Central memory CD8-positive, alpha-beta T cell (primary cell): Measurements from ENCODE around the gene TCF7.

Source experiments
- ATAC-seq: fragments of 150-1000 bp; cut with Tn5 transposase; replicated peaks from 2 replicates; pipeline ENCODE4 v1.10.0; 2022; ENCODE audit warnings: mild to moderate bottlenecking, moderate FRiP score, moderate number of reproducible peaks; ENCODE audit not compliant: poor library complexity, severe bottlenecking; ENCODE audit errors: extremely low read depth
- DNase-seq, 2 donors: peaks; one replicate each; pipeline ENCODE4 v3.0.0; 2021; ENCODE audit warnings: low spot score in 2 of 2
- H3K27ac Mint-ChIP-seq: one replicate; pipeline ENCODE4 v1.8.0; 2022; ENCODE audit warnings: low read depth, mild to moderate bottlenecking, moderate library complexity, mixed read lengths
- H3K27me3 Mint-ChIP-seq: one replicate; pipeline ENCODE4 v1.8.0; 2022; ENCODE audit warnings: mixed read lengths
- H3K36me3 Mint-ChIP-seq: one replicate; pipeline ENCODE4 v1.8.0; 2022; ENCODE audit warnings: mild to moderate bottlenecking, moderate library complexity, mixed read lengths; ENCODE audit not compliant: insufficient read depth
- H3K4me1 Mint-ChIP-seq: one replicate; pipeline ENCODE4 v1.8.0; 2022; ENCODE audit warnings: mixed read lengths
- H3K4me3 Mint-ChIP-seq: one replicate; pipeline ENCODE4 v1.8.0; 2022; ENCODE audit warnings: mild to moderate bottlenecking, moderate library complexity, mixed read lengths
- H3K9me3 Mint-ChIP-seq: one replicate; pipeline ENCODE4 v1.8.0; 2022; ENCODE audit warnings: mixed read lengths

Gene TCF7

DNA sequence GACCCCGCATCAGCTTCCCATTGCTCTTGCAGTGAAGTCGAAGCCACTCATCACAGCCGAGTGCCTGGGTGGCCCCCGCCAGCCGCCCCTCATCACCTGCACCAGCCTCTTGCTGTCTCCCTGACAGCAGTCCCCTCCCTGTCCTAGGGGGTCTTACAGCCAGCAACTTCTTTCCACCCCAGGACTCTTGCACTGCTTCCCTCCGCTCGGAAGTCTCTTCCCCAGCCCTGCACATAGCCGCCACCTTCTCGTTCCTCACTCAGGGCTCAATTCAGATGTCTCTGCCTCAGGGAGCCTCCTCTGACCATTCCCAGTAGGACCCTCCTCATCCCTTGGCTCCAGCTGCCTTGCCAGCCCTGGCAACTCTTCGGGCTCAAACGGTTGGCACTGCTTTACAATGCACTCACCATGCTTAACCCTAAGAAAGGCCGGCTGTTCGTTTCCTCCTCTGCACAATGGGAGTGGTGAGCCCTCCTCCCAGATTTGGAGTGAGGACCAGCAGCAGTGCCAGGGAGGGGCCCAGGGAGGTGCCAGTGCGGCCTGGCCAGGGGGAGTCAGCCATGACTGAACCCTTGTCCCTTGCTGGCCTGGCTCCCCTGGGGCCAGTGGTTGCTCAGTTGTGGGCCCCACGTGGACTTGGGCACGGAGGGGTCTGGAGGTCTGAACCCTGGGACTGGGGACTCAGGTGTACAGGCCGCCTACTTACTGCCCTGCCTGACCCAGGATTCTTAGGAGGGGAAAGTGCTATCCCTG lies 6.1 kb downstream of the TCF7 start:
- no peaks in the 10 kb centered on the region for H3K27me3 Mint-ChIP-seq
- DNase-seq (no peak), ATAC-seq (no peak)
- H3K4me3 Mint-ChIP-seq = peak overlapping the region; percentile 88
- H3K4me1 Mint-ChIP-seq = peaks cover 76% of the 10 kb centered on the region
- peaks cover 82% of the 10 kb centered on the region for H3K36me3 Mint-ChIP-seq
- H3K27ac Mint-ChIP-seq = peak overlapping the region; percentile 98
- H3K9me3 Mint-ChIP-seq = no peaks in the 10 kb centered on the region

DNA sequence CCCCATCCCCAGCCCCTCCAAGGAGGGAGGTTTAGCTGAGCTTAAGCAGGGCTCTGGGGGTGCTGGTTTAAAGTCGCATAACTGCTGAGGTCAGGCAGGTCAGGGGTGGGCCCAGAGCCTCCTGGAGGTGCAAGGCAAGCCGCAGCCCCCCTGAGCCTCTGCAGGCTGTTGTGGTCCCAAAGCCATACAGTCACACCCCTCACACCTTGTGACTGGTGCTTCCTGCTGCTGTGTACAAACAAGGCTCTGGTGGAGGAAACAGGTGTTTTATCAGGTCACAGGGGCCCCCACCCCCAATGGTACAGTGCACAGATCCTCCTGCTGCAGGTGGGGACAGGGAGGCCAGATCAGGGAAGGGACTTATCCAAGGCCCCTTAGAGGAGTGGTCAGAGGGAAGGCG lies 8.0 kb downstream of the TCF7 start:
- H3K27ac Mint-ChIP-seq = peak overlapping the region; percentile 98
- H3K27me3 Mint-ChIP-seq = no peaks in the 10 kb centered on the region
- H3K9me3 Mint-ChIP-seq = no peaks in the 10 kb centered on the region
- peak overlapping the region; percentile 88 for H3K4me3 Mint-ChIP-seq
- DNase-seq (peak; percentile 63 to 77), ATAC-seq (peak; percentile 87)
- H3K36me3 Mint-ChIP-seq = peaks cover 75% of the 10 kb centered on the region
- peaks cover 84% of the 10 kb centered on the region for H3K4me1 Mint-ChIP-seq

DNA sequence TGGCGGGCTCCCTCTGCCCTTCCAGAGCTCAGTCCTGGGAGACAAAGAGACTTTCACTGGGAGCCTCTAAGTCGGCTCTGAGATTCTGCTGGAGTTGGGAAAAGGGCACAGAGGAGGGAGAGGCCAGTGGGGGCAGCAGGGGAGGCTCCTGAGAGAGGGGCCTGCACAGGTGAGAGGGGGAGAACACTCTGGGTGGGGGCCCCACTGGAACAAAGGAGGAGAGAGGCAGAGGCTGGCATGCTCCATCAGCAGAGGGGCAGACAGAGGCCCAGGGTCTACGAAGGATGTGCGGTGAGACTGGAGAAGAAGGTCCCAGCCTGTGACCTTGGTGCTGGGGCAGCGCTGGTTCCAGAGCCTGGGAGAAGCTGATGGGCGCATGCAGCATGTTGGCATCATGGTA lies 8.9 kb downstream of the TCF7 start:
- H3K4me1 Mint-ChIP-seq = peaks cover 85% of the 10 kb centered on the region
- peak overlapping the region; percentile 88 for H3K4me3 Mint-ChIP-seq
- ATAC-seq (no peak), DNase-seq (no peak)
- peaks cover 73% of the 10 kb centered on the region for H3K36me3 Mint-ChIP-seq
- H3K9me3 Mint-ChIP-seq = no peaks in the 10 kb centered on the region
- H3K27ac Mint-ChIP-seq = peak overlapping the region; percentile 98
- H3K27me3 Mint-ChIP-seq = no peaks in the 10 kb centered on the region

DNA sequence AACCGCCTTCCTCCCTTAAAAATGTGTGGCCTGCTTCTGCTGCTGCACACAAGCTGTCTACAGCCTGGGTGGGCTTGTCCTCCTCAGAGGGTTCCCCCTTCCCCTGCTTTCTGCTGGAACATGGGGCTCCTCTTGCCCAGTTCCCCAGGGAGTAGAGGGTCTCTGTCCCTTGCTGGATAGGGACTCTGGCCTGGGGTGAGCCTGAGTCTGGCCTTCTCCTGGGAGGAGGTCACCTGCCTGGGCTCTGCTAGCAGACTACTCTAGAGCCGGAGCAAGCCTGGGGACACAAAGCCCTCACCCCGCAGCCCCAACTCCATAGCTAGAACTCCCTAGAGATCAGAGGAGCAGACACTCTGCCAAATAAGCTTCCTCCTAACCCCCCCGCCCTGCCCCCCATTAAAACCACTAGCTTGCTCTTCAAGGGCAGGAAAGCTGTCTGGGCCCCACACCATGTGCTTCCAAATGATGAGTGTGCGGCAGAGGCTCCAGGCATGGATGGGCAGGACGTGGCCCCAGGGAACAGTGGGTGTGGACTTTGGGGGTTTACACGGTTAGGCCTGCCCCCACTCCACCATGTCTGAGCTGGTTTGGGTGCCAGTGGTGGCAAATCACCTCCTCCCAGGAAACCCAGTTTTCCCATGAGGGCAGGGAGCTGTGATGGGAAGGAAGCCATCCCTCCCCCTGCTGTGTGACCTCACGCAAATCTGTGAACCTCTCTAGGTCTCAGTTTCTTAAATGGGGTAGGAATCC lies 10.0 kb downstream of the TCF7 start:
- DNase-seq = no peak
- ATAC-seq = peak; percentile 12
- Mint-ChIP-seq H3K27ac (peak overlapping the region; percentile 98), H3K4me1 (peaks cover 87% of the 10 kb centered on the region), H3K9me3 (no peaks in the 10 kb centered on the region), H3K4me3 (peak overlapping the region; percentile 88), H3K27me3 (no peaks in the 10 kb centered on the region), H3K36me3 (peaks cover 69% of the 10 kb centered on the region)

DNA sequence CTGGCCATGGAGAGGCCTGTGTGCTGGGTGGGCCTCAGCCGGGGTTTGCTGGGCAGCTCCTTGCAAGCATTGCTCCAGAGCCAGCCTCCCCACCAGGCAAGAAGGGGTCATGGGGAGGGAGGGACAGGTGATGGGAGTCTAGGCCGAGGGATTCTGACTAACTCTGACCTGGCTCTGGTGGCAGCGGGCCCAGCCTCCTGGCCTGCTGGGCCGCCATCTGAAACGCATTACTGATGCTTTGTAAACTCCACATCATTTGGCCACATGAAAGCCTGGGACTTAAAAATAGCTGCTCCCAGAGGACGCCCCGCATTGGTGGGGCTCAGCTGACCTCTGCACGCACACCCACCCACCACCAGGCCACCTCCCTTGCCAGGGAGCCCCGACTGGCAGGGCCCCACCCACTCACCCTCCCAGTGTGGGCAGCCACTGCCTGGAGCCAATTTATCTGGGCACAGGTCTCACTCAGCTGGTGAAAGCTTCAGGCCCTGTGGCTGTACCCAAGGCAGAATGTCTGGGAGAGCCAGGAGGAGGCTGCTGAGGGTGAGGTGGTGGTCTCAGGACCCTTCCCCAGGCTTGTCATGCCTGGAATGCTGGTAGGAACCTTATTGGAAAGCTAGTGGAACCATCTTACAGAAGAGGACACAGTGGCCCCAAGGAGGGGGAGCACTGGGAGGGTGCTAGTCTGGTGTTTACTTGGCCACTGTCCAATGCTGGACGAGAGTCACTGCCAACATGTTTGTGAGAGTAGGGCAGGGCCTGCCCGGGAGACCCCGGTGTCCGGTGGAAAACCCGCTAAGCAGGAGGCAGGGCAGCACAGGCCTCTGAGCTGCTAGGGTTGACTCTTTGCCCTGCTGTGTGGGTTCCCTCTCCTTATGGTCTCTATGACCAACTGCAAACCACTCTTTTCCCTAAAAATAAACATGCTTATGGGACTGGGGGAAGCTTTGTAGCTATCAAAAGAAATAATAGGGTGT lies 10.8 kb downstream of the TCF7 start:
- Mint-ChIP-seq H3K4me3 (peak overlapping the region; percentile 88), H3K36me3 (peaks cover 66% of the 10 kb centered on the region)
- no peak for ATAC-seq

DNA sequence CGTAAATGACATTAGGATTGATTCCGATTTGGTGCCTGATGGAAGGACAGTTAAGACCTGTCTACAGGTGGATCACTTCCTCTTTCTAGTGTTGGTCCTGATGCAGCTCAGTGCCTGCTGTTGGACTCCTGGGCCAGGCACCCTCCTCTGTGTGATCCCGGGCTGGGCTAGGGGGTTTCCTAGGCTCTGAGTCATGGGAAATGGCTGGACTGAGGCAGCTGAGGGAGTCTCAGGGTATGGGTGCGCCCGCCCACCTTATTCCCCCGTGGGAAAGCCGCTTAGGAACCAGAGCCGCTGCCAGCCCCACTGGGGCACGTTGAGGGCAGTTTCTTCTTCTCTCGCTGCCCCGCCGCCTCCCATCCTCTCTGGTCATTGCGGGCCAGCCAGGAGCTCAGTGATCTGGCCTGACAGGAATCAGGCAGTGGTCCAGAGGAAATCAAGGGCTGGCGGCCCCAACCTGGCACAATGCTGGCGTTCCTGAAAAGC lies 12.9 kb downstream of the TCF7 start:
- DNase-seq (no peak), ATAC-seq (no peak)
- Mint-ChIP-seq H3K27me3 (no peaks in the 10 kb centered on the region), H3K9me3 (no peaks in the 10 kb centered on the region), H3K4me3 (peak overlapping the region; percentile 88), H3K36me3 (peaks cover 68% of the 10 kb centered on the region), H3K27ac (peak overlapping the region; percentile 98), H3K4me1 (peaks cover 87% of the 10 kb centered on the region)

More for the DNA sequence above, 10.8 kb downstream of the TCF7 start:
- peak overlapping the region; percentile 98 for H3K27ac Mint-ChIP-seq
- DNase-seq = no peak
- H3K9me3 Mint-ChIP-seq = no peaks in the 10 kb centered on the region
- H3K27me3 Mint-ChIP-seq = no peaks in the 10 kb centered on the region
- peaks cover 87% of the 10 kb centered on the region for H3K4me1 Mint-ChIP-seq

DNA sequence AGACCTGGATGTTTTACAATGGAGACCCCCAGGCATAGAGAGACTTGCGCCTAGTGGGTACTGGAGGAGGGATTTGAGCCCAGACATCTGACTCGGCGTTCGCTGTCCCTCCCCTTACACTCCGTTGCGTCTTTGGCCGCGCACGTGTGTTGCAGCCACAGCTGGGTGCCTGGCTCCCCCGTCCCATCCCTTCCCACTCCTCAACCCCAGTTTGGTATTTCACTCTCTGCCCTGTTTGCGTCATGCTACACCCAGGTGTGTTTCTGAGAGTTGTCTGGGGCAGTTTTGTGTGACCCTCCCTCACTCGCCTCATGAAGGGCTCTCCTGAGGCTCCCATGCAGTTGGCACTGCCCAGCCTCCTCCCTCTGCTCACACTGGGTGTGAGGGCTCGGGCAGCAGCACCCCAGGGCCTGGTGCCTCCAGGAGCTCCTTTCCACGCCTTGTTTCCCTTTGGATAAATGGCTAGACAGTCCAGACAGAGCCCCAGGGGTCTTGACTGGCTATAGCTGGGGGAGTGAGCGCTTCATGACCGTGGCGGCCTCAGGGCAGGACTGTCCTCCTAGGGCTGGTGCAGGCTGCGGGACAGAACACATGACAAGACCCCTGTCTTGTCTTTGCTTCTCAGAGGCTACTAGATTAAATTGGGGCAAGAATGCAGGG lies 13.6 kb downstream of the TCF7 start:
- peaks cover 87% of the 10 kb centered on the region for H3K4me1 Mint-ChIP-seq
- ATAC-seq (no peak), DNase-seq (no peak)
- no peaks in the 10 kb centered on the region for H3K9me3 Mint-ChIP-seq
- peaks cover 69% of the 10 kb centered on the region for H3K36me3 Mint-ChIP-seq
- no peaks in the 10 kb centered on the region for H3K27me3 Mint-ChIP-seq
- peak overlapping the region; percentile 88 for H3K4me3 Mint-ChIP-seq
- H3K27ac Mint-ChIP-seq = peak overlapping the region; percentile 98

DNA sequence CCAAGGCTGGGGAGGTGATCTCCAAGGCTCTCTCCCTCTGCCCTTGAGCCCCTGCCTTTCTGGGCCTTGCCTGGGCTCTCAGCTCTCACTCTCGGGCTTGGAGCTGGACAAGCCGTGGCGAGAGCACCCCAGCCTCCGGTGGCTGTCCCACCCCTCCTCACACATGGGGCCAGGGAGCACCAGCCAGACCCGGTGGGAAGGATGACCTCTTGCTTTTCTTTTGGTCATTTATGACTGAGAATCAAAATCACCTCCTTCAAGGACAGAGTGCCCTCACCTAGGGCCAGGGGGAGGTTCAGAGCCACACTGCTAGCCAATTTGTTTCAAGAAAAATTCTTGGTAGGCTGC lies 14.1 kb downstream of the TCF7 start:
- peaks cover 72% of the 10 kb centered on the region for H3K36me3 Mint-ChIP-seq

DNA sequence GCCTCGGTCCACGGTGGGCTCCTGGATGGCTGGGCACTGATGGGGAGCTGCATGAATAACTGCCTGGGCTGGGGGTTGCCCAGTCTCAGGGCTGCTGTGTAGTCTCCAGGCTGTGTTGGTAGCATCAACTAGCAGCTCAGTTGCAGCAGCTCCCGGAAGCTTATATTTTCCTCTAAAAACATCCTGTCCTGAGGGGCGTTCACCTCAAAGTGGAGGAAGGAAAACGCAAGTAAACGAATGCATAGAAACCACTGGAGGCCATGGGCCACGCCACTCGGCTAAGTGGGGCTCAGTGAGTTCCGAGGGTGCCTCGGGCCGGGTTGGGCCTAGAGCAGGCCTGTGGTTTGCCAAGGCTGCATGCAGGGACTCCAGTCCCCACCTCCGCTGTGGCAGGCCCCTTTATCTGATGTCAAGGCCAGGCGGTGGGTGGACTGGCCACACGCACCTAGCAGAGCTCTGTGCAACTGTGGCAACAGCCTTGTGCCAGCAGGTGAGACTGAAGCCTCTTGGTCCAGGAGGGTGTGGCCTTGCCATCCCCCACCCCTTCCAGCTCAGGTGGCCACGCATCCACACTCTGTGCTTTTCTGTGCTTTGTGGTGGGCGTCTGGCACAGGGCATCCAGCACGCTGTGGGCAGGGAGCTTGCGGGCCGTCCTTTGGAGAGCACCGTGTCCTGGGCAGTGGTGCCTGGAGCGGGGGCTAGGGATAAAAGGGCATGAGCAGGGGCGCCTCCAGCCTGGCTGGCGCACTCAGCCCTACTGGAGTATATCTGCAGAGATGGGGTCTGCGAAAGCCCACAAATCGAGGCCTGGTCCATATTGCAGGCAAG lies 15.1 kb downstream of the TCF7 start:
- ATAC-seq (no peak), DNase-seq (no peak)
- Mint-ChIP-seq H3K4me1 (peaks cover 91% of the 10 kb centered on the region), H3K27ac (peak overlapping the region; percentile 98), H3K4me3 (peak overlapping the region; percentile 88), H3K9me3 (no peaks in the 10 kb centered on the region), H3K27me3 (no peaks in the 10 kb centered on the region), H3K36me3 (peaks cover 73% of the 10 kb centered on the region)

More for the DNA sequence above, 14.1 kb downstream of the TCF7 start:
- Mint-ChIP-seq H3K27ac (peak overlapping the region; percentile 98), H3K9me3 (no peaks in the 10 kb centered on the region), H3K4me3 (peak overlapping the region; percentile 88), H3K27me3 (no peaks in the 10 kb centered on the region), H3K4me1 (peaks cover 87% of the 10 kb centered on the region)
- DNase-seq (no peak), ATAC-seq (no peak)

DNA sequence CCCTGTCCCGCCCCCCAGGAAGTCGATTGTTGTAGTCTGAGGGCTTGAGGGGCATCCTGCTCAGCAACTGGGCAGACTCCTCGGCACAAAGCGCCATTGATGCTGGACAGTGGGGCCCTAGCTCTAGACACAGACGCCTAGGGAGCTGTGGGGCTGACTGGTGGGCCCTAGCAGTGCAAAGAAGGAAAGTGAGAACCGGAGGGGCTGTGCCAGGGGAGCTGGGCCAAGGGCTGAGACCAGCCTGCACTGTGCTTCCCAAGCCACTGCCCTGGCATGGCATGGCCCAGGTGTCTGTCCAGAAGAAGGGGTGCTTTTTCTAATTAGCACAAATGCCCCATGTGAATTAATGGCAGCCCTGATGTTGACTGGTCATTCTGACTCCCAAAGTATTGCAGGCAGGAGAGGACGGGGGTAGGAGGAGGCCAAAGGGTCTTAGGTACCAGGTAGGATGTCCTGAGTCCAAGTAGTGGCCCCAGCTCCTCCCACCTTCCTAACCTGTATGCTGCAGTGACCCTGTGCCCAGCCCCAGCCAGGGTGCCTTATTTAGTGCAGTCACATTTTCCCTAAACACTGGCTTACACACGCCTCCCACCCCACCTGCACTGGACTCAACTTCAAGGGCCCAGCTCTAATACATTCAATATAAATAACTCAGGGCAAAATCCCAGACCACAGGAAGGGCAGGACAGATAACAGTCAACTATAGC lies 15.9 kb downstream of the TCF7 start:
- ATAC-seq (no peak), DNase-seq (no peak)
- Mint-ChIP-seq H3K4me1 (peaks cover 95% of the 10 kb centered on the region), H3K9me3 (no peaks in the 10 kb centered on the region), H3K36me3 (peaks cover 75% of the 10 kb centered on the region), H3K27me3 (no peaks in the 10 kb centered on the region), H3K27ac (peak overlapping the region; percentile 98), H3K4me3 (peak overlapping the region; percentile 88)

DNA sequence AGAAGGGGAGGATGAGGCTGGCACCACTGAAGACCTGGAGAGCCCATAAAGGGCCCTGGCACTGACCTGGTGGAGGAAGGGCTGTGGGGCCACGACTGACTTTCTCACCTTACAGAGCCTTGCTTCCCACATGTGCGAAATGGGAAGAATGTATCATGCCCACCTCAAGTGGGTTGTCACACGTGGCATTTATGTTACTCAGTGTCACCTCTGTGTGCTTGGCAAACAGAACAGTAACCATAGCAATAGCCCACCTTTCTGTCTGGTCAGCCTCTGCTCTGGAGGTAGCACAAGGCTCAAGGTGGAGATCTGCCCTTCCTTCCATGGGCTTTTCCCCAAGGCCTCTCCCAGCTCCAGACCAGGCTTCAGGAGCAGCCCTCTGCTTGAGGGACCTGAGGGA lies 16.7 kb downstream of the TCF7 start:
- H3K9me3 Mint-ChIP-seq = no peaks in the 10 kb centered on the region
- ATAC-seq (no peak), DNase-seq (no peak)
- H3K4me3 Mint-ChIP-seq = peak overlapping the region; percentile 88
- peak overlapping the region; percentile 98 for H3K27ac Mint-ChIP-seq
- H3K36me3 Mint-ChIP-seq = peaks cover 77% of the 10 kb centered on the region
- peaks cover 95% of the 10 kb centered on the region for H3K4me1 Mint-ChIP-seq
- H3K27me3 Mint-ChIP-seq = no peaks in the 10 kb centered on the region
